Keratinocyte (primary cell): Measurements from ENCODE around the gene SH2D5.

Experiments used
- CTCF ChIP-seq, 3 experiments: IDR thresholded peaks in 1 of 3; conservative IDR thresholded peaks in 1 of 3; optimal IDR thresholded peaks in 1 of 3; 2 replicates in 2 of 3; 3 replicates in 1 of 3; pipeline versions ENCODE3 to v1.5.1; 2011; ENCODE audit warnings: low read length in 3 of 3, mild to moderate bottlenecking in 3 of 3, moderate library complexity in 2 of 3, control low read depth in 1 of 3, inconsistent platforms in 1 of 3; ENCODE audit not compliant: insufficient read depth in 2 of 3; ENCODE audit errors: extremely low read depth in 1 of 3
- EZH2 ChIP-seq: IDR thresholded peaks from one replicate; pipeline ENCODE4 v1.6.1; 2012; ENCODE audit warnings: inconsistent platforms, mild to moderate bottlenecking, low read length, moderate library complexity

- TF ChIP-seq CTCF (optimal IDR thresholded peaks at IDR 0.05 in 1 of 3, IDR thresholded peaks at IDR 0.05 in 1 of 3, conservative IDR thresholded peaks at IDR 0.05 in 1 of 3; ENCODE audit: extremely low read depth in 1 of 3, insufficient read depth in 2 of 3, low read length in 3 of 3), result no peak
- TF ChIP-seq EZH2, result no peak
Measured at GRCh38 chr1:20699558-20699957, 32.9 kb downstream of the SH2D5 start.
